ENCODE results near the gene MAP3K21. TPM values are rescaled to one million over a fixed set of nuclear protein-coding genes. Genes with fewer than 3 reads are reported as not detected.

The MAP3K21 gene
- total RNA-seq, 1 experiment from 2014 or later = not detected

GRCh38 chr1:233337505-233337904 is 10.0 kb downstream of the MAP3K21 start:
- Histone ChIP-seq H3K9me3 (replicated peaks) (no peaks in the 10 kb centered on the region), H3K27ac (no peak overlapping the region), H3K27me3 (no peaks in the 10 kb centered on the region; the same call in 1 of the 2 replicates), H3K4me3 (no peak overlapping the region), H3K36me3 (no peaks in the 10 kb centered on the region), H3K4me1 (no peaks in the 10 kb centered on the region)
- DNase-seq = no peak

GRCh38 chr1:233338102-233338501 is 10.6 kb downstream of the MAP3K21 start:
- Histone ChIP-seq H3K9me3 (replicated peaks) (no peaks in the 10 kb centered on the region), H3K27ac (no peak overlapping the region), H3K4me3 (no peak overlapping the region), H3K27me3 (no peaks in the 10 kb centered on the region; the same call in 1 of the 2 replicates), H3K36me3 (no peaks in the 10 kb centered on the region), H3K4me1 (no peaks in the 10 kb centered on the region)
- no peak for DNase-seq

GRCh38 chr1:233340031-233340555 is 12.6 kb downstream of the MAP3K21 start:
- DNase-seq = no peak
- H3K27ac ChIP-seq = no peak overlapping the region
- no peaks in the 10 kb centered on the region; the same call in 1 of the 2 replicates for H3K27me3 ChIP-seq
- no peaks in the 10 kb centered on the region for H3K9me3 ChIP-seq (replicated peaks)
- no peak overlapping the region for H3K4me3 ChIP-seq
- H3K4me1 ChIP-seq = no peaks in the 10 kb centered on the region
- H3K36me3 ChIP-seq = no peaks in the 10 kb centered on the region

GRCh38 chr1:233340966-233341516 is 13.5 kb downstream of the MAP3K21 start:
- H3K36me3 ChIP-seq = no peaks in the 10 kb centered on the region
- H3K4me3 ChIP-seq = no peak overlapping the region
- H3K4me1 ChIP-seq = no peaks in the 10 kb centered on the region
- H3K27ac ChIP-seq = no peak overlapping the region
- no peaks in the 10 kb centered on the region for H3K9me3 ChIP-seq (replicated peaks)
- no peak for DNase-seq
- H3K27me3 ChIP-seq = no peaks in the 10 kb centered on the region; the same call in 1 of the 2 replicates

- no peak for DNase-seq
- Histone ChIP-seq H3K27ac (no peak overlapping the region), H3K9me3 (replicated peaks) (no peaks in the 10 kb centered on the region), H3K4me1 (no peaks in the 10 kb centered on the region), H3K36me3 (no peaks in the 10 kb centered on the region), H3K27me3 (no peaks in the 10 kb centered on the region; the same call in 1 of the 2 replicates), H3K4me3 (no peak overlapping the region)
Measured at GRCh38 chr1:233342086-233342485, 14.6 kb downstream of the MAP3K21 start.

- H3K4me3 ChIP-seq = no peak overlapping the region
- no peaks in the 10 kb centered on the region for H3K4me1 ChIP-seq
Measured at GRCh38 chr1:233343262-233343661, 15.7 kb downstream of the MAP3K21 start.

GRCh38 chr1:233347338-233347737 is 19.8 kb downstream of the MAP3K21 start:
- DNase-seq = no peak
- no peaks in the 10 kb centered on the region for H3K4me1 ChIP-seq
- no peak overlapping the region for H3K27ac ChIP-seq
- H3K36me3 ChIP-seq = no peaks in the 10 kb centered on the region
- no peaks in the 10 kb centered on the region for H3K27me3 ChIP-seq
- no peak overlapping the region for H3K4me3 ChIP-seq
- H3K9me3 ChIP-seq (replicated peaks) = no peaks in the 10 kb centered on the region

More at GRCh38 chr1:233343262-233343661, 15.7 kb downstream of the MAP3K21 start:
- no peaks in the 10 kb centered on the region; the same call in 1 of the 2 replicates for H3K27me3 ChIP-seq
- DNase-seq = no peak
- H3K36me3 ChIP-seq = no peaks in the 10 kb centered on the region
- no peak overlapping the region for H3K27ac ChIP-seq
- H3K9me3 ChIP-seq (replicated peaks) = no peaks in the 10 kb centered on the region

GRCh38 chr1:233349137-233349536 is 21.6 kb downstream of the MAP3K21 start:
- Histone ChIP-seq H3K4me3 (no peak overlapping the region), H3K27me3 (no peaks in the 10 kb centered on the region), H3K9me3 (replicated peaks) (no peaks in the 10 kb centered on the region), H3K27ac (no peak overlapping the region), H3K4me1 (no peaks in the 10 kb centered on the region; the same call in 1 of the 2 replicates), H3K36me3 (no peaks in the 10 kb centered on the region)
- no peak for DNase-seq

GRCh38 chr1:233354983-233355382 is 27.5 kb downstream of the MAP3K21 start:
- Histone ChIP-seq H3K4me1 (no peaks in the 10 kb centered on the region; the same call in 1 of the 2 replicates), H3K36me3 (no peaks in the 10 kb centered on the region), H3K27me3 (0 out of 2 replicates have a peak, but pooled peaks cover 3% of the 10 kb centered on the region), H3K9me3 (replicated peaks) (no peaks in the 10 kb centered on the region), H3K4me3 (no peak overlapping the region), H3K27ac (no peak overlapping the region)
- no peak for DNase-seq

GRCh38 chr1:233355841-233356704 is 28.5 kb downstream of the MAP3K21 start:
- Histone ChIP-seq H3K4me3 (no peak overlapping the region), H3K27me3 (0 out of 2 replicates have a peak, but pooled peaks cover 7% of the 10 kb centered on the region), H3K27ac (no peak overlapping the region), H3K4me1 (no peaks in the 10 kb centered on the region; the same call in 1 of the 2 replicates), H3K36me3 (no peaks in the 10 kb centered on the region), H3K9me3 (replicated peaks) (no peaks in the 10 kb centered on the region)
- no peak for DNase-seq

GRCh38 chr1:233356705-233356987 is 29.1 kb downstream of the MAP3K21 start:
- Histone ChIP-seq H3K27ac (no peak overlapping the region), H3K27me3 (0 out of 2 replicates have a peak, but pooled peaks cover 7% of the 10 kb centered on the region), H3K4me3 (no peak overlapping the region), H3K4me1 (no peaks in the 10 kb centered on the region; the same call in 1 of the 2 replicates), H3K9me3 (replicated peaks) (no peaks in the 10 kb centered on the region), H3K36me3 (no peaks in the 10 kb centered on the region)
- DNase-seq = no peak

GRCh38 chr1:233357595-233358397 is 30.3 kb downstream of the MAP3K21 start:
- H3K9me3 ChIP-seq (replicated peaks) = no peaks in the 10 kb centered on the region
- no peaks in the 10 kb centered on the region; the same call in 1 of the 2 replicates for H3K4me1 ChIP-seq
- no peaks in the 10 kb centered on the region for H3K36me3 ChIP-seq
- H3K27ac ChIP-seq = no peak overlapping the region
- H3K27me3 ChIP-seq = 0 out of 2 replicates have a peak, but pooled peaks cover 11% of the 10 kb centered on the region
- no peak overlapping the region for H3K4me3 ChIP-seq
- DNase-seq = no peak

- Histone ChIP-seq H3K4me3 (no peak overlapping the region), H3K4me1 (no peaks in the 10 kb centered on the region; the same call in 1 of the 2 replicates), H3K9me3 (replicated peaks) (no peaks in the 10 kb centered on the region), H3K27ac (no peak overlapping the region), H3K27me3 (0 out of 2 replicates have a peak, but pooled peaks cover 11% of the 10 kb centered on the region), H3K36me3 (no peaks in the 10 kb centered on the region)
- no peak for DNase-seq
Measured at GRCh38 chr1:233359431-233359830, 31.9 kb downstream of the MAP3K21 start.

- Histone ChIP-seq H3K27ac (no peak overlapping the region), H3K27me3 (0 out of 2 replicates have a peak, but pooled peaks cover 11% of the 10 kb centered on the region), H3K9me3 (replicated peaks) (no peaks in the 10 kb centered on the region), H3K36me3 (no peaks in the 10 kb centered on the region), H3K4me3 (no peak overlapping the region), H3K4me1 (no peaks in the 10 kb centered on the region)
- DNase-seq = no peak
Measured at GRCh38 chr1:233359905-233360304, 32.4 kb downstream of the MAP3K21 start.

Data from SJCRH30 (cell line).